ENCODE data around the gene SULT1C4.
"Not testable (repeated sequence)": the region's sequence is repeated elsewhere in the genome, so short reads cannot be mapped to it uniquely, and the experiment has no call there.

The SULT1C4 gene

DNA sequence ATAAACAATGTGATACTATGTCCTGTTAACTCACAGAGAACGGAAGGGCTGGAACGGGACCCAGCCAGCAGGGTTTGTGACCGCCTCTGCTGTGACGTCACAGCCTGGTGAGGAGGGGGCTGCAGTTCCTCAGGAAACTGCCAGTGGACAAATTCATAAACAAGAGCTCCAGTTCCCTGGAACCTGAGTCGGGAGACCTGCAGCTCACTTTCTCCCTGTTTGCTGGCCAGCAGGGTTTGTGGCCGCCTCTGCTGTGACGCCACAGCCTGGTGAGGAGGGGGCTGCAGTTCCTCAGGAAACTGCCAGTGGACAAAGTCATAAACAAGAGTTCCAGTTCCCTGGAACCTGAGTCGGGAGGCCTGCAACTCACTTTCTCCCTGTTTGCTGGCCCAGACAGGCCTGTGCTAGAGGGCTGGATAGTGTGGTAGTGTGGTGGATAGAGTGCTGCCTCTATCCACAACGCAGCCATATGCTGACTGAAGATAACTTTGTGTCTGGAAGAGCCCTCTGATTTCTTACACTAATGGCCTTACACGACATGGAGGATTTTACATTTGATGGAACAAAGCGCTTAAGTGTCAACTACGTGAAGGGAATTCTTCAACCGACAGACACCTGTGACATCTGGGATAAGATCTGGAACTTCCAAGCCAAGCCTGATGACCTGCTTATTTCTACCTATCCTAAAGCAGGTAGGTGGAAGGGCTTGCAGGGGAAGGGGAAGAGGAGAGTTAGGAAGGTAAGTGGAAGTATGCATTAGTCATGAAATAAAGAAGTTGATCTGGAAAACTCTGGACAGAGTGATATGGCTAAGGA is at the start of gene SULT1C4:
Gene SULT1C4 (plus strand): TSS at position 140 of the 816 bp plus-strand sequence. CDS start 384 bp downstream, at position 524.
- DNase-seq, result no peak

DNA sequence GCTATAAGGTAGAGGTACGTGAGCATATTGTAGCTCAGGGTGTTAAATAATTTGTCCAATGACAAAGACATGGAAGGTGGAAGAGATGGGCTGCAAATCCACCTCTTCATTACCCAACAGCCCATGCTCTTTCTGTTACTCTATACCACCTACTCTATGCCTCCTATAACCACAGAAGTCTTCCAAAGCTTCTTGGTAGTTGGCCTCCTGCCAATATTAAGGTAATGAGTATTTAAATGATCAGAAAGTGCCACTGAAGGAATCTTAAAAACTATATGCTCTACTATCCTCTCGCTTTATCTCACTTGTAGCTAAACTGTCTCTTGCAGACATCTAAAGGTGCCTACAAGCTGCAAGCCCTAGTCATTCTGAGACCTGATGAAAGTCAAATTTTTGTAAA is 48.0 kb upstream of the SULT1C4 start:
- no peak for DNase-seq

DNA sequence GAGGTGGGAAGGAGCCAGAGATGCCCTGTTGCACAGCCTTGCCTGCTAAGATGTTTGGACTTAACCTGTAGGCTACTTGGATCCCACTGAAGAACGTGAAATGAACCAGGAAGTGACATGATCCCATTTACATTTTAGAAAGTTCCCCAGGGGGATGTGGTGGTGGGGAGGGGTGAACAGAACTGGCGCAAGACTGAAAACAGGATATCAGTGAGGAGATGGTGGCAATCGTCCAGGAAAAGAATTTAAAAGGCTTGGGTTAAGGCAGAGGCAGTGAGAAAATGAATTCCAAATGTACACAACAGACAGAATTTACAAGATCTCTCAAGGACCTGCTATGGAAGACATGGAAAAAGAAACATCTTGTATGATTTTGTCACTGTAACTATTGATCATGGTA is 46.8 kb upstream of the SULT1C4 start:
- DNase-seq, result no peak

DNA sequence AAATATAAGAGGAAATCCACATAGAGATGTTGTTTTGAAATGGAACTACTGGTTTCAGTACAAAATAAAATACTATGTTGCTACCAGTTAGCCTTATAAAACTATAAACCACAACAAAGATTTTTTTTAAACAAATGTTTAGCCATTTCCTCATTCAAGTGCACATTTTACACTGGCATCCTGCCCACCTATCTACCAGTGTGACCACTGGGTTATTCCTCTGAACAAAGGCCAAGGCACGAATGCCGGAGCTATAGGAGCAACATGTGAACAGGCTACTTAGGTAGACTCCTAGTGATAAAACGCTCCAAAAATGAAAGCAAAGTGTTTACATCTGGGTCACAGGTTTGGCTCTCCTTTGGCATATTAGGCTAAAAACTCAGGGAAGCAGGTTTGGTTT is 31.8 kb upstream of the SULT1C4 start:
- no peak for DNase-seq

DNA sequence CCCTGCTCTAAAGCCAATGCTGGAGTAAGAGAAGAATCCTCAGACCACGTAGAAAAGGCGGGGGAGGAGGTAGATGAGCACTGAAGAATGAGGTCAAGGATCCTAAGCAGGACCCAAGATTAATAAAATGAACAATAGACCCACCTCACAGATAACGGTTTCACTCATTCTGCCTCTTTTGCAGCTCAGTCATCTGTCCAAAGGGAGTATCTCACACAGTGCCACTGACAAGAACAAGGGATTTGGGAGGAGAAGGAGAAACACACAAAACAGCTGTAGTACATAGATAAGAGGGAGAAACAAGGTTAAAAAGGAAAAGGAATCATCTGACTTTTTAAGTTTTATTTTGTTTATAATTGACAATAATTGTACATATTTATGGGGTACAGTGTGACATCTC is 30.9 kb upstream of the SULT1C4 start:
- no peak for DNase-seq

DNA sequence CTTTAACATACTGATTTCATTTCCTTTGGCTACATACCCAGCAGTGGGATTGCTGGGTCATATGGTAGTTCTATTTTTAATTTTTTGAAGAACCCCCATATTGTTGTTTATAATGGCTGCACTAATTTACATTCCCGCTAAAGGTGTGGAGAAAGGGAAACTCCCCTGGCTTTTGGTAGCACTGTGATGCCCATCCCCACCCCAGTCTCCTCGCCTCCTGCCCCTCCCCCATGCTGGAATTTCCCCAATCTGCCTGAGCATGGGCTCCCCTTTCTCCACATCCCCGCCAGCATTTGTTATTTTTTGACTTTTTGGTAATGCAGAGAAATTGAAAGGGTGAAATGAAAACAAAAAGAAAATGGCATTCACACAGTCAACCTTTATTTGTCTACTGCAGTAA is 30.0 kb upstream of the SULT1C4 start:
- DNase-seq, result no peak

DNA sequence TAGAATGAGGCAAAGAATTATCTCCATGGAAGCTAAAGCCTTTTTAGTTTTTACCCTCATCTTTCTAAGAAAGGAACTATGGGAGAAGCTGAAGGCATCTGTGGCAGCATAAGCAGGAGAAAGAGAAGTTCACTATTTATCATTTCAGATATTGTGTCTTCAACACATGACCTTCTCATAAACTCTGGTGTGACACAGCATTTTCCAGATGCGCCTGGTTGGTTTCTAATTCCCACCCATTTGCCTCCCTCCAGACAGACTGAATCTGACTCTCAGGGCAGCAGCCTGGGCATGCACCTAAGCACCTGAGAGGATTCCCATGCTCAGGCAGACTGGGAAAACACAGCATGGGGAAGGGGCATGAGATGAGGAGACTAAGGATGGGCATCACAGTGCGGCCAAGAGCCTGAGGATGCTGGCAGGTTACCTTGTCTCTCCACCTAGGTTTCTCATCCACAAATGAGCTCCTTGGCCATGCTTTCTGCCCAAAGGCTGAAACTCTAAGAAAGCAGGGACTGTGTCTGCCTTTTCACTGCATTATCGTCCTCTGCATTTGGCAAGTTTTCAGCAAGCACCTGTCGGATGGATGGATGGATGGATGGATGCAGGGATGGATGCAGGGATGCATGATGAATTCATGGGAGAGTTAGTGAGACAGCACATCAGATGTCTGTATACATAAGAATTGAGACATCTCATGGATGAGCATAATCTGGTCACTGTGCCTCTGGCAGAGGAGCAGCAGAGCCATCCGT is 28.8 kb upstream of the SULT1C4 start:
- no peak for DNase-seq

DNA sequence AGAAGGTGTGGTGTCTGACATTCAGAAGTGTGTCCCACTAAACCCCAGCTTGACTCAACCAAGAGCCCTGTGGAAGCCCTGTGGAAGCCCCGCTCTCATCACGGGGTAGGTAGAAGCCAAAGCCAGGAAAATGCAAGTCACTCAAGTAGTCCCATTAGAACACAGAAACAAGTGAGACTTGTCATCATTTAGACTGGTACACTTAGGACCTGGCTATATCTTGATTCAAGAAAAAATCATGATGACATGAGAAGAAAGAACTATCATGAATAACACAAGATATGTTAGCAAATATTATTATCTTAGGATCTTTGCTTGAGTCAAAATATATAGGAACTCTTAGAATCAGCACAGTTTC is 28.2 kb upstream of the SULT1C4 start:
- DNase-seq, result no peak

DNA sequence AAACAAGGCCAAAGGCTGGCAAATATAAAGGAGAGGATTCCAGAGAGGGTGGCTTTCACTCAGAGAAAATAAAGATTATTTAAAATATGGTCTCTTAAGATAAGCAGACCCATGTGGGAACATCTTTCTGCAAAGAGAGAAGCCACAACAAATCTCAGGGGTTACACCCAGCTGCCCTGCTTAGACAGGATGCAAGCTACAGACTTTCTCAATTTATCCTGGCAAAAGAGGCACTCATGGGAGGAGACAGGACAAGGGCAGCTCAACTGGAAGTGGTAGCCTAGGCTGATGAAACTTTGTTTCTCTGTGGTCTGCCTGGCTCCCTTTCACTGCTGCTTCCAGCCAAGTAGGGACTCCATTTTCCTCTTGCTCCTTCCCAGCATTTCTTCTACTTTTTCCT is 25.9 kb upstream of the SULT1C4 start:
- DNase-seq, result no peak

DNA sequence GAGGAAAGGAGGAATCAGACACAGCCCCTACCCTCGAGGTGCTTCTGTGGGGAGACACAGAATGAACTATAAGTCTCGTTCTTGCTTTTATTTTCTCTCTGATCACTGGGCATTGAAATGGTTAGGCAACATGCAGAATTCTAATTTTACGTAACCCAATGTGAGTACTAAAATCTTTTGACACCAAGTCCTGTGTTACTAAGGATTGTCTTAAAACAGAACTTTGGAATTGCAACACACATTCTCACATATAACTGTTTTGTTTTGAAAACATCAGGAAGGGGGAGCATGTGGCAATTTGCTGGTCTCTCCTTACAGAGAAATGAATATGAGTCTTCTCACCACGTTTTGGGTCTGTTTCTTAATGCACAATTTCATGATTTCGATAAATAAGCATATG is 23.6 kb upstream of the SULT1C4 start:
- DNase-seq, result no peak

DNA sequence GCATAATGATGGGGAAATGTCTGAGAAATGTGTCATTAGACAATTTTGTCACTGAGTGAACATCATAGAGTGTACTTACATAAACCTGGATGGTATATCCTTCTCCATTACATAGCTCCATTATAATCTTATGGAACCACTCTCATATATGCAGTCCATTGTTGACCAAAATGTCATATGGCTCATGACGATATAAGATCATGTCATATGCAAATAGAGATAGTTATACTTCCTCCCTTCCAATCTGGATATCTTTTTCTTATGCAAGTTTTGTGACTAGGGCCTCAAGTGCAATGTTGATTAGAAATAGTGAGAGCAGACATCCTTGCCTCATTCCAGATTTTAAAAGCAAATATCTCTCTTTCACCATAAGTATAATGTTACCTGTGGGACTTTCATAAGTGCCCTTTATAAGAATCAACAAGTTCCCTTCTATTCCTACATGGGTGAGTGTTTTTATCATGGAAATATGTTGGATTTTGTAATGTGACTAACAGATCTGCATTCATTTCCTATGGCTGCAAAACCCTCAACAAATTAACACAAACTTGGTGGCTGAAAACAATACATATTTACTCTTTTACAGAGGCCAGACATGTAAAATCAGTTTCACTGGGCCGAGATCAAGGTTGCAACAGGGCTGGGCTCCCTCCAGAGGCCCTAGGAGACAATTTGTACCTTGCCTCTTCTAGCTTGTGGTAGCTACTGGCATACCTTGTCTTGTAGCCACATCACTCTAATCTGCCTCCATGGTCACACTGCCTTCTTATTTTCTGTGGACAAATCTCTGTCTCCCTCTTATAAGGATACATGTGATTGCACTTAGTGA is 21.6 kb upstream of the SULT1C4 start:
- no peak for DNase-seq

DNA sequence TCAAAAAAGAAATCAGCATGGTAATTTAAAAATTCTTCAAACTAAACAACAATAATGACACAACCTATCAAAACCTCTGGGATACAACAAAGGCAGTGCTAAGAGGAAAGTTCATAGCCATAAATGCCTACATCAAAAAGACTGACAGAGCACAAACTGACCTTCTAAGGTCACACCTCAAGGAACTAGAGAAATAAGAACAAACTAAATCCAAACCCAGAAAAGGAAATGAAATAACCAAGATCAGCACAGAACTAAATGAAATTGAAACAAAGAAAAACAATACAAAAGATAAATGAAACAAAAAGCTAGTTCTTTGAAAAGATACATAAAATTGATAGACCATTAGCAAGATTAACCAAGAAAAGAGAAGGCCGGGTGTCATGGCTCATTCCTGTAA is 18.4 kb upstream of the SULT1C4 start:
- DNase-seq, result not testable (repeated sequence)

DNA sequence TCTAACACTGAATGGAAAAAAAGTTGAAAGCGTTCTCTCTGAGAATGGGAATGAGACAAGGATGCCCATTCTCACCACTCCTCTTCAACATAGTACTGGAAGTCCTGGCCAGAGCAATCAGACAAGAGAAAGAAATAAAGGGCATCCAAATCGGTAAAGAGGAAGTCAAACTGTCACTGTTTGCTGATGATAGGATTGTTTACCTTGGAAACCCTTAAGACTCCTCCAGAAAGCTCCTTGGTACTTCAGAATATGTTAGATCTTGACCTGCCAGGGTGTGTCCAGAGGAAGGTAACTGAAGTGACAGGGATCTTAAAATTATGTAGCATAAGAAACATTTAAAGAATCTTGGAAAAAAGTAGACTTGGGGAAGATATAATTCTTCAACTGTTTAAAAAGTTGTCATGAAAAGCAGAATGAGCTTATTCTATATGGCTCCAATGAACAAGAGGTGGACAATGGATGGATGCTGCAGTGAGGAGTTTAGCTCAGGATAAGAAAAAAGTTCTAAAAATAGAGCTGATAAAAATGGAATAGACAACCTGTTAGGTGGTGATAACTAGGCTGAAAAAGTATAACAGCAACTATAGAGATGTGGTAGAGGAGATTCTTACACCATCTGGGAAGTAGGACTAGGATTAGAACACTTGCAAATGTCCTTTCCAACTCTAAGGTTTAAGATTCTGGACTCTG is 16.8 kb upstream of the SULT1C4 start:
- no peak for DNase-seq

DNA sequence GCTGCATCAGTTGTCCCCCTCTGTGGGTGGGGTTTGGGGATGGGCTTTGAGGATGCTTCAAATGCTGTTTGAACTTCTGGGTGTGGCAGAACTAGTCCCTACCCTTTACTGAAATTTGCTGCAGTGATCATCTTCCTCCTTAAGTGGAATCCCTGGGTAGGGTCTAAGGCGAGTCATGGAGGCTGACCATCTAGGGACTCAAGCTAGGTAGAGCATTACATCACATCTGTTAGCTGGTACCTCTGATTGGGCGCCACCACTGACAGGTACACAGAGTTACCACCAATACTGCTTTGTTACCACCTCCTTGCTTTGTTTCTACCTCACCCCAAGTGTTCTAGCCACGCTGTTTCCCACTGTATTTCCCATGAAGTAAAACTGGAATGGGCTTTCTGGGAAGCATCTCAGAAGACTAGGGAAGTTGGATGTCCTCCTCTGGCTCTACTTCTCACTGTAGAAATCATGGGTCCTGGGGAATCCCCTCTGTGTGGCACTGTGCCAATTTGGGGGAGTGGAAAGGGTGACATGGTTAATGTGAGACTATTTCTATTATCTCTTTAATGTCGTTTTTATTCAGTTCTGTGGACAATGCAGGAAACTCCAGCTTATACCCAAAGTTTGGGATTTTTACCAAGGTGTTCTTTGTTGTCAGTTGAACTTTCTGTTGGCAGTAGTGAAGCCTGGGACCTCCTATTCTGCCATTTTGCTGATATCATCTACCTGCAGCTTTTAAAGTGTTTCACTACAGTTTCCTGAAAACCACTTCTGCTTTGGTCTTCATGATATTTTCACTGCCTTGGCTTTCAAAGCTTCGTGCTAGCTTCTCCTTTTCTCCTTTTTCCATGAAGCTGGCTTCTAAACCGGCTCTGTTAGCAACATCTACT is 14.5 kb upstream of the SULT1C4 start:
- no peak for DNase-seq

DNA sequence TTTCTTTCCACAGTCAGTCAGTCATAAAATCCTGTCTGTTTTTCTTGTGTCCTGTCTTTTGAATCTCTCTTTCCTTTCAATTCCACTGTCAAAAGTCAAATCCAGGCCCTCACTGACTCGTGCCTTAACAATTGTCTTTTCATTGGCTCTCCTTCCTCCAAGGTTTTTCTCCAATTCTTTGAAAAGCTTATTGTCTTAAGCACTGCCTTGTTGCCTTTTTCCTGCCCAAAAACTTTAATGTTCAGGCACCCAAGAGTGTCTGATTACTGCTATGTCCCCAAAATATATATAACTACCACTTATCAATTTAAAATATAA is 13.9 kb upstream of the SULT1C4 start:
- DNase-seq, result no peak

DNA sequence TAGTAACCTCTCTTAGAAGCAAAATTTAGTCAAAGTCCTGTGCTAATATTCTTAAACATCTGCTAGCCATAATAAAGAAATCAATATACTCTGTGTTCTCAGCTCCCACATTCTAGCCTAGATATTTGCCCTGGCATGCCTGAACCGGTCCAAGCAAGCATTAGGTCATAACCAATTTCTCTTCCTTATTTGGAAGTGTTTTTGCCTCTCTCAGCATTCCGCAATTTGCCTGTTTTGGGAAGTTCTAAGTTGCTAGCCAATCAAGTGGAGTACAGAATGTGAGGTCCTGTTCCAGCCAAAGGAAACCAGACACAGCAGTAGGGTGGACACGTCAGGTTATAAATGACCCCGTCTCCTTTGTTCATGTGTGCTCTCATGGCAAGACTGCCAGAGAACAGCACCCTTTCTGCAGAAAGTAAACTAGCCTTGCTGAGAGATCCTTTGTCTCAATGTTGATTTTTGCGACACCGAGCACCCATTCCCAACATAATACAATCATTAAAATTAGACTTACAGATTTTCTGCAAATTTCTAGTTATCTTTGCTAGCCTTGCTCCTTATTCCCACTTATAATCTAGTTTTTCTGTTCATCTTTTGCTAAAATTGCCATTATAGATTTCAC is 13.0 kb upstream of the SULT1C4 start:
- no peak for DNase-seq

DNA sequence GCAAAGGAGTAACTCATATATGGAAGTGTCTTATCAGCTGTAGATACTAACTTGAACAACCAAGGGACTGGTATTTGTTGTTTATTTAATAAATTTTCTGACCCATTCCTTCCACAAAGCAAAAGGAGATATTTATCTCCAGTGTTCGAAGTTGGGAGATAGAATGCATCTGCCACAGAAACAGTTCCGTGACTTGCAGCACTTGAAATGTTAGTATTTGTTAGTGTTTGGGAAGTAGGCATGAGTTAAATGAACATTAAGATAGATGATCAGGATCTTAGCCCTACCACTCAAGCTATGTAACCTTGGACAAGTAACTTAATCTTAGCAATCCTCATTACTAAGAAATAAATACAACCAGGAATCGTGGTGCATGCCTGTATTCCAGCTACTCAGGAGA is 12.1 kb upstream of the SULT1C4 start:
- no peak for DNase-seq

DNA sequence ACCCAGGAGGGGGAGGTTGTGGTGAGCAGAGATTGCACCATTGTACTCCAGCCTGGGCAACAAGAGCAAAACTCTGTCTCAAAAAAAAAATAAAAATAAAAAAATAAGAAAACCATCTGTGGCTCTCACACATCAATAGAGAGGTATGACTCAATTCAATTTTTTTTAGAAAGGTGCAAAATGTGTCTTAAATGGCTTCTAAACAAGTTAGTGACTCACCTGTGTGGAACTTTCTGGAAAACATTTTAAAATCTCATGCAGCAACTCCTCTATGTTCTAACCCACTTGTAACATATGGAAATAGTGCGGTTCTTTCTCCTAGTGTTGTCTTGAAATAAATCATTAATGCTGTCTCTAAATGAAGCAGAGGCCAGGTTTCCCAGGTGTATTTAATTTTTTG is 10.7 kb upstream of the SULT1C4 start:
- DNase-seq, result no peak

DNA sequence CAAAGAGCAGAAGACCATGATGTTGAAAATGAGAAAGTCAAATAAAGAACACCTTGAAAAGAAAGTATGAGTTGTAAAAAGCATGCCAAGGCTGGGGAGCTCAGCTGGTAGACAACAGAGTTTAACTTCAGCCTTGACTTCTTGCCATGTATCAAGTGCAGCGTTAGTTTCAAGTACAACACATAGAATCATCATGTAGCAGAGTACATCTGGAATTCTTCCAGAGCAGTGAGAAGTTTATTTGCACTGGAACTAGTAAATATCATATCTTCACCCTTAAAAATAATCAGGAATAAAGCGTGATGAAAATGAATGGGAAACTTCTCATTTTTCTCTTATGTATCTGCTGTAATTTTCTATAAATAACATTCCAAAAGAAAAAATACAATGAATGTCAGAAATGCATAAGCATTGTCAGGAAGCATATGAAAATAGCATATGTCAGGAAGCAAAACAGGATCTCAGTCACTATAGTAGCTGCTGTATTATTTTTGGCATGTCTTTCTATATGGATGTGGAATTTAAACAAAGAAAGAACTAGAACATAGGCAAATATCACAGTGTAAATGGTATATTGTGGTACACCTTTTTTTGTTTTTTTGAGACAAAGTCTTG is 10.1 kb upstream of the SULT1C4 start:
- DNase-seq, result no peak

DNA sequence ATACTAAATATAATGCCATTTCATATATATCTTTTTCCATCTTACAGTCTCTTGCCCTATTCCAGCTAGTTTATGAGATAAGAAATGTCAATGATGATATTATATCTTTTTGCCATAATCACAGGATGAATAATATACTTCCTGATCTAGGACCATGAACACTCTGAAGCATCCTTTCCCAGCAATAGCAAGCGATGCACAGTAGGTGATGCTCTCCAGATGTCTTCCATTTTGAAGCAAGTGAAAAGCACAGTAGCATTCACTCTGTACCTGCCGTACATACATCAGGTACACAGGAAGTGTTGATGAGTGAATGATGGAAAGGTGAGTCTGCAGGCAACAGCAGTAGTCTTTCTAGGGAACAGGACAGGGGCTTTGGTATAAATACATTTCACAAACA is 8.6 kb upstream of the SULT1C4 start:
- no peak for DNase-seq

DNA sequence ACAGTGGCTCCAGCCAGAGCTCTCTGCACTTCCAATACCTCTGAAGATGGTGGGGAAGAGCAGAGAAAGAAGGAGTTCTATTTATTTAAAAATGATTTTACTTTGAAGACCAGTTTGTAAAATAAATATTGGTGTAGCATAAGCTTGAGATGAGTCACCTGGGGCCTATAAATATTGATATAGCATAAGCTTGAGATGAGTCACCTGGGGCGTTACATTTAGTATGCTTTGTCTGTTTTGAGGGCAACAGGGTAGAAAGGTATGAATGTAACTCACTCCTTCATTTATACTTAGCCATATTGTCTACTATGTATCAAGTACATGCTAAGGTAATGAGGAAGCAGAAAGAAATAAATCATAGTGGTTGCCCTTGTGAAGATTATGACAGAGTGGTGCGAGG is 7.7 kb upstream of the SULT1C4 start:
- DNase-seq, result no peak

Data from NCI-H1092 treated with DMSO at 0.1 percent for 48 hours (cell line).